DOHH2 (cell line): ENCODE measurements around the gene TEKT3.

Experiments used
- EZH2phosphoT487 ChIP-seq: fragments of 200-600 bp; sonication (generic); IDR thresholded peaks from 2 replicates; pipeline ENCODE4 v1.6.1; 2017; ENCODE audit warnings: borderline replicate concordance, mild to moderate bottlenecking, antibody characterized with exemption, low read length, moderate library complexity, mixed read lengths
- TF ChIP-seq, protein P1 (sequence below): fragments of 200-600 bp; sonication (generic); IDR thresholded peaks from one replicate; pipeline ENCODE4 v1.5.1; 2014; ENCODE audit warnings: antibody characterized with exemption, mild to moderate bottlenecking, low read depth, low read length; ENCODE audit not compliant: poor library complexity, severe bottlenecking

GRCh38 chr17:15255713-15256454 lies 85.5 kb downstream of the TEKT3 start:
- TF ChIP-seq, protein P1, sequence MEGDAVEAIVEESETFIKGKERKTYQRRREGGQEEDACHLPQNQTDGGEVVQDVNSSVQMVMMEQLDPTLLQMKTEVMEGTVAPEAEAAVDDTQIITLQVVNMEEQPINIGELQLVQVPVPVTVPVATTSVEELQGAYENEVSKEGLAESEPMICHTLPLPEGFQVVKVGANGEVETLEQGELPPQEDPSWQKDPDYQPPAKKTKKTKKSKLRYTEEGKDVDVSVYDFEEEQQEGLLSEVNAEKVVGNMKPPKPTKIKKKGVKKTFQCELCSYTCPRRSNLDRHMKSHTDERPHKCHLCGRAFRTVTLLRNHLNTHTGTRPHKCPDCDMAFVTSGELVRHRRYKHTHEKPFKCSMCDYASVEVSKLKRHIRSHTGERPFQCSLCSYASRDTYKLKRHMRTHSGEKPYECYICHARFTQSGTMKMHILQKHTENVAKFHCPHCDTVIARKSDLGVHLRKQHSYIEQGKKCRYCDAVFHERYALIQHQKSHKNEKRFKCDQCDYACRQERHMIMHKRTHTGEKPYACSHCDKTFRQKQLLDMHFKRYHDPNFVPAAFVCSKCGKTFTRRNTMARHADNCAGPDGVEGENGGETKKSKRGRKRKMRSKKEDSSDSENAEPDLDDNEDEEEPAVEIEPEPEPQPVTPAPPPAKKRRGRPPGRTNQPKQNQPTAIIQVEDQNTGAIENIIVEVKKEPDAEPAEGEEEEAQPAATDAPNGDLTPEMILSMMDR = no peak
- no peak for TF ChIP-seq EZH2phosphoT487
